MCF 10A (cell line): Measurements from ENCODE around the gene SOX2. TPM values are rescaled to one million over a fixed set of nuclear protein-coding genes. Genes with fewer than 3 reads are reported as not detected.

Source experiments
- BruUV-seq: library from RNA; stranded (reverse); fragments of 400-500 nt; replicated peaks from 2 replicates; lab custom pipeline; 2021; lab: Mats Ljungman, UMichigan
- CTCF ChIA-PET: fragments of 300-600 bp; sonication (Branson Sonifier 250); formaldehyde crosslinking; extraction: SDS; loops from one replicate; lab custom pipeline; 2021; ENCODE audit warnings: antibody characterized with exemption, inconsistent platforms; lab: Yijun Ruan, JAX
- POLR2A ChIA-PET: fragments of 300-600, 350-650 bp; sonication (Branson Sonifier 250); formaldehyde crosslinking; extraction: SDS; loops from one replicate; lab custom pipeline; 2020; ENCODE audit warnings: antibody characterized with exemption, inconsistent platforms; lab: Yijun Ruan, JAX
- DNase-seq: peaks from one replicate; pipeline ENCODE4 v3.0.0-alpha.2; 2018; ENCODE audit not compliant: unreplicated experiment
- H3K27ac Mint-ChIP-seq: one replicate; pipeline ENCODE4 v1.8.0; 2022; ENCODE audit warnings: mild to moderate bottlenecking, low read depth, mixed read lengths; ENCODE audit not compliant: unreplicated experiment
- H3K27me3 Mint-ChIP-seq: one replicate; pipeline ENCODE4 v1.8.0; 2022; ENCODE audit warnings: mixed read lengths; ENCODE audit not compliant: insufficient read depth, unreplicated experiment
- H3K36me3 Mint-ChIP-seq: one replicate; pipeline ENCODE4 v1.8.0; 2022; ENCODE audit warnings: mild to moderate bottlenecking, moderate library complexity, mixed read lengths; ENCODE audit not compliant: insufficient read depth, unreplicated experiment
- H3K4me1 Mint-ChIP-seq: one replicate; pipeline ENCODE4 v1.8.0; 2022; ENCODE audit warnings: mixed read lengths; ENCODE audit not compliant: insufficient read depth, unreplicated experiment
- H3K4me3 Mint-ChIP-seq: one replicate; pipeline ENCODE4 v1.8.0; 2022; ENCODE audit warnings: mild to moderate bottlenecking, moderate library complexity, mixed read lengths; ENCODE audit not compliant: unreplicated experiment
- H3K9me3 Mint-ChIP-seq: one replicate; pipeline ENCODE4 v1.8.0; 2022; ENCODE audit warnings: mixed read lengths; ENCODE audit not compliant: unreplicated experiment
- intact Hi-C: fragments of 100-400 bp; cut with micrococcal nuclease; formaldehyde crosslinking; loops from 2 replicates; pipeline ENCODE4 v1.14.1; 2022
- total RNA-seq: library from RNA; stranded (reverse); gene quantifications from 2 replicates; pipeline ENCODE4 v1.2.3, GENCODE V29; 2022
- TF ChIP-seq, protein P1 (sequence below): fragments of 200-600 bp; IDR thresholded peaks from one replicate; pipeline ENCODE4 v1.8.0; 2022; ENCODE audit warnings: antibody characterized with exemption, mild to moderate bottlenecking; ENCODE audit not compliant: unreplicated experiment

The SOX2 gene
- total RNA-seq, 1 experiment from 2014 or later: not detected

DNA sequence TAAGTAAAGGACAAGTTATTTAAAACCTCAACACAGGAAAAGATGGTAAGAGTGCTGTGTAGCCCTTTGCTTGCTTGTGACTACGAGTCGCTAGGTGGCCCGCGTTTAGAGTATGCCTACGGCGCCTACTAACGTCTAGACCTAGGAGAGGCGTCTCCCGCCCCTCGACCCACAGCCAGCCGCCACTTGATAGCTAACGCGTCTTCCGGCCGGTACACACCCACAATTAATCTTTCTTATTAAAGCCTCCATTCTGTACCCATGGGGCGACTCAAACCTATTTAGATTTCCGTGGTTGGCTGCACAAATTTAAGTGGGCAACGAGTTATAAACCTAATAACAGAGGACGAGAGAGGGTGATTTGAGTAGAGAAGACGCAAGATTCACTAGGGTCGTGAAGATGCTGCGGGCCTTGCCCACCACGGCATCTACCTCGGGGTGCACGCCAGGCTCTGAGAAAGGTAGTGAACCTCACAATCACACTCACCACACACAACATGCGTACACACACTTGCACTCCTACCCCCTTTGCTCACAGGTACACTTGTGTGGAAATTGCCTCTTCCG is 12.0 kb downstream of the SOX2 start:
- peaks cover under 1% of the 10 kb centered on the region for H3K4me1 Mint-ChIP-seq
- H3K9me3 Mint-ChIP-seq: no peaks in the 10 kb centered on the region
- ChIA-PET CTCF (no interaction called here), POLR2A (no interaction called here)
- H3K36me3 Mint-ChIP-seq: no peaks in the 10 kb centered on the region
- intact Hi-C loops: no loop called here
- TF ChIP-seq, protein P1, sequence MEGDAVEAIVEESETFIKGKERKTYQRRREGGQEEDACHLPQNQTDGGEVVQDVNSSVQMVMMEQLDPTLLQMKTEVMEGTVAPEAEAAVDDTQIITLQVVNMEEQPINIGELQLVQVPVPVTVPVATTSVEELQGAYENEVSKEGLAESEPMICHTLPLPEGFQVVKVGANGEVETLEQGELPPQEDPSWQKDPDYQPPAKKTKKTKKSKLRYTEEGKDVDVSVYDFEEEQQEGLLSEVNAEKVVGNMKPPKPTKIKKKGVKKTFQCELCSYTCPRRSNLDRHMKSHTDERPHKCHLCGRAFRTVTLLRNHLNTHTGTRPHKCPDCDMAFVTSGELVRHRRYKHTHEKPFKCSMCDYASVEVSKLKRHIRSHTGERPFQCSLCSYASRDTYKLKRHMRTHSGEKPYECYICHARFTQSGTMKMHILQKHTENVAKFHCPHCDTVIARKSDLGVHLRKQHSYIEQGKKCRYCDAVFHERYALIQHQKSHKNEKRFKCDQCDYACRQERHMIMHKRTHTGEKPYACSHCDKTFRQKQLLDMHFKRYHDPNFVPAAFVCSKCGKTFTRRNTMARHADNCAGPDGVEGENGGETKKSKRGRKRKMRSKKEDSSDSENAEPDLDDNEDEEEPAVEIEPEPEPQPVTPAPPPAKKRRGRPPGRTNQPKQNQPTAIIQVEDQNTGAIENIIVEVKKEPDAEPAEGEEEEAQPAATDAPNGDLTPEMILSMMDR: no peak
- no peak overlapping the region for H3K4me3 Mint-ChIP-seq
- no peak for DNase-seq
- H3K27ac Mint-ChIP-seq: no peak overlapping the region
- no TSS peak for BruUV-seq
- H3K27me3 Mint-ChIP-seq: no peaks in the 10 kb centered on the region

DNA sequence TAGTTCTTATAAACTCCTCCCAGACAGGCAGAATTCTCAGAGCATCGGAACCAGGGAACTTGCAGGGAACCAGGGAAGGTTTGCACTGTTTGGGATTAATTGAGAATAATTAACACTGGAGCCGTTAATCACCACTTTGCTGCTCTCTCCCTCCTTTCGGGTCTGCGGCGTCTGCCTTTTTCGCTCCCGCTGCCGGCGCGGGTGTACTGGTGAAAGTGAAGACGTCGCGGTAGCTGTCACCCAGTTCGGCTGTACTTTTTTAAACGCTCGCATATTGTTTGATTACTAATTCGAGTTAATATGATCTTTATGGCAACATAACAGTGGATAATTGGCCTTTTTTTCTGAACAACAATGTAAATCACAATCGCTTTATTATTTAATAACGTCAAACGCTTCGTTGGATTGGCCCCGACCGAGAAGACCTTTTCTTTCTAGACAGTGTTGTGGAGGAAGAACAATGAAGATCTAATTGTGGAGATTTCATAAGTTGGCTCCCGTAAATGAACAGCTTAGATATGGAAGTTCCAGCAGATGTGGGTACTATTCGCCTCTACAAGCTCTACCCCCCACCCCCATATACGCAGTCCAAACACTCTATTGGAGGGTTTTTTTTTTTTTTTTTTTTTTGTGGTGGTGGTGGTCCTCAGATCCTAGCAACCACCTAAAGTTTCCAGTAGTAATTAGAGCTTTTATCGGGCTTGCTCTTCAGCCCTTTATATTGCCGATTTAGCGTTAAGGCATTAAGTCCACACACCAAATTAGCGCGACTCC is 12.7 kb downstream of the SOX2 start:
- Mint-ChIP-seq H3K27ac (no peak overlapping the region), H3K9me3 (no peaks in the 10 kb centered on the region), H3K36me3 (no peaks in the 10 kb centered on the region), H3K4me3 (no peak overlapping the region), H3K4me1 (peaks cover 6% of the 10 kb centered on the region), H3K27me3 (no peaks in the 10 kb centered on the region)
- BruUV-seq: no TSS peak
- intact Hi-C loops: no loop called here
- DNase-seq: no peak
- ChIA-PET POLR2A (interaction anchor here (0.7 kb wide), 2 partner anchors 306 to 599 kb away, joined by 3 to 4 read pairs; no protein-coding TSS in a partner anchor), CTCF (no interaction called here)
- TF ChIP-seq, protein P1: no peak

DNA sequence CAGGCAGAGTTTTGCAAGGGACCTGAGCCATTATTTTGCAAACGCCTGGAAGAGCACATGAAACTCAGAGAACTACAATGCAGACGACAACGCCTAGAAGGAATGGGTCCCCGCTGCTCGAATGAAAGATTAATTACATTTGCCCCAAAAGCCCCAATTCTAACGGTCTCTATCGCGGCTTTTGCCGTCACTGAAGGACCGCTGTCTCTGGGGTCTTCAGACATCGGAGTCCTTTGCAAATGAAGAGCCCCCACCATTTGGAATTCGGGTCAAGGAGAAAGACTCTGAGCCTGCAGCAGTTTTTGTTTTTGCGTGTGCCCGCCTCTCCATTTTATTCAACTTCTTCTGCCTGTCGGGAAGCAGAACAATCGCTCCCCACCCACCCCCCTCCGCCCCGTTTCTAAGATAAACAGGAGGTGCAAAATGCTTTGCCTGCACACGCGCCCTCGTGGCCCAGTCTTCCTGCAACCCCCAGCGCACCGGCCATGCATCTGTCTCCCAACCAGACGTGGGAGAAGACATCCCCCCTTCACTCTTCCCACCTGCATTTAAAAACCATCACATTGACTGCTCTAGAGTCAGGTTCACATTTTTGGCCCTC is 13.5 kb downstream of the SOX2 start:
- no peaks in the 10 kb centered on the region for H3K9me3 Mint-ChIP-seq
- POLR2A ChIA-PET: interaction anchor here (0.7 kb wide), 2 partner anchors 307 to 598 kb away, joined by 3 to 4 read pairs; no protein-coding TSS in a partner anchor
- TF ChIP-seq, protein P1: no peak
- BruUV-seq: no TSS peak
- peaks cover 6% of the 10 kb centered on the region for H3K4me1 Mint-ChIP-seq
- H3K27me3 Mint-ChIP-seq: no peaks in the 10 kb centered on the region
- intact Hi-C loops: no loop called here
- DNase-seq: no peak
- H3K4me3 Mint-ChIP-seq: no peak overlapping the region
- H3K36me3 Mint-ChIP-seq: no peaks in the 10 kb centered on the region
- CTCF ChIA-PET: no interaction called here
- H3K27ac Mint-ChIP-seq: no peak overlapping the region

DNA sequence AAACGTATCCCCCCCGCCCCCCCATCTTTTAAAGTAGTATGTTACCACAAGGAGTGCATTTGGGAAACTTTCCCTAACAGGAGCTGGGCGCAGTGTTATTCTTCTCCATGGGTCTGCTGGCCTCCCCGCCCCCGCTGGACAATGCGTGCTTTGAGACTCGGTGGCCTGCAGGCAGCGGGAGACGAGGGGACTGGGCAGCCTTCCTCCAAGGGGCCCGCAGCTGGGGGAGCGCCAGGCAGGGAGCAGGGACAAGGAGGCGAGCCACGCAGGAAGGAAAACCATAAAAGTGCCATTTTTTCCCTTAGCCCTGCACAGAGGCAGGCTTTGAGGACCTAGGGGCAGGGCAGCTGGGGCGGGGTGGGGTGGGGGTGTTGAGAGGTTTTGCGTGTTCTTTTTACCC is 14.1 kb downstream of the SOX2 start:
- BruUV-seq: no TSS peak
- DNase-seq: no peak
- no peaks in the 10 kb centered on the region for H3K36me3 Mint-ChIP-seq
- no peak overlapping the region for H3K27ac Mint-ChIP-seq
- peaks cover 6% of the 10 kb centered on the region for H3K4me1 Mint-ChIP-seq
- no peaks in the 10 kb centered on the region for H3K27me3 Mint-ChIP-seq
- no peak overlapping the region for H3K4me3 Mint-ChIP-seq
- intact Hi-C loops: no loop called here
- TF ChIP-seq, protein P1: no peak
- ChIA-PET CTCF (no interaction called here), POLR2A (no interaction called here)
- H3K9me3 Mint-ChIP-seq: no peaks in the 10 kb centered on the region
